GM12878 (cell line): Measurements from ENCODE around the gene CDKL1. TPM values are rescaled to one million over a fixed set of nuclear protein-coding genes. Genes with fewer than 3 reads are reported as not detected.

Experiments used
- ATAC-seq: fragments of 200-7000 bp; cut with Tn5 transposase; 3 replicates; pipeline ENCODE4 v1.9.1; 2020; ENCODE audit warnings: mild to moderate bottlenecking, moderate library complexity
- BruUV-seq: library from RNA; stranded (reverse); fragments of 400-500 nt; replicated peaks from 2 replicates; lab custom pipeline; 2021; lab: Mats Ljungman, UMichigan
- CTCF ChIA-PET: fragments of 300-600 bp; sonication (Branson Sonifier 250); formaldehyde crosslinking; extraction: SDS; loops from one replicate; lab custom pipeline; 2021; ENCODE audit warnings: inconsistent platforms; lab: Yijun Ruan, JAX
- POLR2A ChIA-PET: fragments of 350-600 bp; formaldehyde crosslinking; extraction: SDS; loops from one replicate; lab custom pipeline; 2021; ENCODE audit warnings: inconsistent platforms; lab: Charles Lee
- RAD21 ChIA-PET: fragments of 300-600 bp; sonication (Branson Sonifier 250); formaldehyde crosslinking; loops from one replicate; lab custom pipeline; 2023; ENCODE audit warnings: antibody characterized with exemption; ENCODE audit not compliant: unreplicated experiment; lab: Charles Lee
- SMC1A ChIA-PET: fragments of 300-600 bp; sonication (Branson Sonifier 250); formaldehyde crosslinking; loops from one replicate; lab custom pipeline; 2023; ENCODE audit not compliant: unreplicated experiment, uncharacterized antibody; lab: Charles Lee
- DNase-seq: peaks from one replicate; pipeline ENCODE4 v3.0.0-alpha.2; 2011; ENCODE audit warnings: low read depth, low spot score
- FAIRE-seq: peaks from 3 replicates; lab custom pipeline; 2011; peaks lifted over from hg19 to GRCh38; lab: Jason Lieb, UNC
- H2AFZ ChIP-seq: 2 replicates; pipeline ENCODE4 v1.6.0; 2011; ENCODE audit warnings: low read depth, low read length, control low read depth; ENCODE audit not compliant: control insufficient read depth
- H3K27ac ChIP-seq: 2 replicates; pipeline ENCODE4 v1.5.1; 2011; ENCODE audit warnings: control low read depth; ENCODE audit not compliant: control insufficient read depth, insufficient read depth
- H3K27me3 ChIP-seq, 2 experiments: replicated peaks in 1 of 2; 2 replicates each; pipeline versions ENCODE4 v1.6.0 to v1.6.1; 2011; ENCODE audit warnings: low read length in 1 of 2; ENCODE audit not compliant: control insufficient read depth in 2 of 2, insufficient read depth in 2 of 2
- H3K36me3 ChIP-seq, 2 experiments: 2 replicates each; pipeline ENCODE4 v1.5.1; 2011; ENCODE audit warnings: low read length in 1 of 2; ENCODE audit not compliant: control insufficient read depth in 2 of 2, insufficient read depth in 2 of 2
- H3K4me1 ChIP-seq: 2 replicates; pipeline ENCODE4 v1.6.1; 2011; ENCODE audit warnings: mild to moderate bottlenecking, low read length, moderate library complexity, mixed read lengths; ENCODE audit not compliant: control insufficient read depth, insufficient read depth
- H3K4me2 ChIP-seq: 2 replicates; pipeline ENCODE4 v1.6.0; 2011; ENCODE audit warnings: control low read depth; ENCODE audit not compliant: control insufficient read depth, insufficient read depth
- H3K4me3 ChIP-seq: fragments of 200-600 bp; sonication (generic); 2 replicates; pipeline ENCODE4 v1.5.1; 2016
- H3K79me2 ChIP-seq: 2 replicates; pipeline ENCODE4 v1.6.0; 2011; ENCODE audit warnings: low read length; ENCODE audit not compliant: control insufficient read depth, insufficient read depth
- H3K9ac ChIP-seq: 2 replicates; pipeline ENCODE4 v1.8.0; 2011; ENCODE audit warnings: low read length, control low read depth, mixed read lengths; ENCODE audit not compliant: control insufficient read depth, insufficient read depth
- H3K9me3 ChIP-seq: replicated peaks from 3 replicates; pipeline ENCODE4 v1.5.1; 2011; ENCODE audit warnings: mild to moderate bottlenecking, low read length; ENCODE audit not compliant: control insufficient read depth, insufficient read depth
- H4K20me1 ChIP-seq: 2 replicates; pipeline ENCODE4 v1.6.0; 2011; ENCODE audit not compliant: control insufficient read depth, insufficient read depth
- BMI1 ChIP-seq: fragments of 450-650 bp; IDR thresholded peaks from 2 replicates; pipeline ENCODE4 v1.6.1; 2016; ENCODE audit warnings: mild to moderate bottlenecking, moderate library complexity, borderline replicate concordance
- CTCF ChIP-seq, 3 experiments: IDR thresholded peaks in 2 of 3; conservative IDR thresholded peaks in 1 of 3; 2 replicates each; pipeline ENCODE4 v1.5.1; 2011; ENCODE audit warnings: low read depth in 3 of 3, low read length in 3 of 3, mild to moderate bottlenecking in 3 of 3, control low read depth in 2 of 3, moderate library complexity in 2 of 3, inconsistent platforms in 1 of 3, mixed read lengths in 1 of 3; ENCODE audit not compliant: control insufficient read depth in 2 of 3, insufficient read depth in 1 of 3; ENCODE audit errors: extremely low read depth in 1 of 3
- FOS ChIP-seq: IDR thresholded peaks from 3 replicates; pipeline ENCODE4 v1.6.1; 2011; ENCODE audit warnings: borderline replicate concordance; ENCODE audit not compliant: insufficient read length; ENCODE audit errors: extremely low read depth
- KDM1A ChIP-seq: fragments of 200-600 bp; sonication (generic); IDR thresholded peaks from 2 replicates; pipeline ENCODE4 v1.6.1; 2016; ENCODE audit warnings: borderline replicate concordance
- MYB ChIP-seq: fragments of 150-350 bp; IDR thresholded peaks from 2 replicates; pipeline ENCODE4 v1.6.1; 2014; ENCODE audit warnings: mild to moderate bottlenecking, low read depth, low read length, borderline replicate concordance
- POLR2A ChIP-seq: IDR thresholded peaks from 2 replicates; pipeline ENCODE4 v1.6.1; 2011; ENCODE audit warnings: low read depth, mild to moderate bottlenecking, low read length
- RAD21 ChIP-seq: IDR thresholded peaks from 2 replicates; pipeline ENCODE4 v1.6.1; 2011; ENCODE audit warnings: mild to moderate bottlenecking, low read depth, low read length, moderate library complexity; ENCODE audit not compliant: insufficient read depth
- RB1 ChIP-seq: fragments of 450-650 bp; formaldehyde crosslinking; IDR thresholded peaks from 2 replicates; pipeline ENCODE4 v1.6.1; 2017; ENCODE audit warnings: mild to moderate bottlenecking, borderline replicate concordance
- SMAD1 ChIP-seq: fragments of 450-650 bp; IDR thresholded peaks from 2 replicates; pipeline ENCODE4 v1.6.1; 2018; ENCODE audit warnings: mild to moderate bottlenecking, low read depth; ENCODE audit not compliant: partially characterized antibody
- SMAD5 ChIP-seq: IDR thresholded peaks from 2 replicates; pipeline ENCODE4 v1.6.1; 2016; ENCODE audit warnings: antibody characterized with exemption, low read depth
- TCF3 ChIP-seq: IDR thresholded peaks from 2 replicates; pipeline ENCODE4 v1.6.1; 2012; ENCODE audit warnings: low read depth, mild to moderate bottlenecking, low read length, borderline replicate concordance; ENCODE audit not compliant: insufficient read depth
- ZBTB4 ChIP-seq: fragments of 450-650 bp; formaldehyde crosslinking; IDR thresholded peaks from 2 replicates; pipeline ENCODE4 v1.4.0; 2022; ENCODE audit warnings: mild to moderate bottlenecking, moderate library complexity
- WGBS: methylation state at CpG from one replicate; pipeline ENCODE4 v1.1.6; 2016; ENCODE audit warnings: low lambda C conversion rate; ENCODE audit not compliant: insufficient replicate concordance, insufficient coverage; ENCODE audit errors: missing lambda C conversion rate; 5-methylcytosine and 5-hydroxymethylcytosine counted together
- in situ Hi-C: fragments of 300-500 bp; cut with MboI; formaldehyde crosslinking; loops from 9 replicates; pipeline ENCODE4 v1.14.3; 2018; ENCODE audit warnings: mixed read lengths
- intact Hi-C: fragments of 100-400 bp; cut with micrococcal nuclease; formaldehyde crosslinking; loops from one replicate; pipeline ENCODE4 v1.14.2; 2022; ENCODE audit not compliant: unreplicated experiment
- polyA plus RNA-seq, 11 experiments: library from polyadenylated mRNA; depleted of rRNA in 4 of 11; unstranded in 6 of 11; stranded (reverse) in 5 of 11; fragments of >200 nt; fragmentation: Nextera tagmentation in 4 of 11; fragmentation: Illumina TruSeq in 1 of 11; extraction: Ambion mirVana in 4 of 11; extraction: Trizol in 1 of 11; gene quantifications; 1 replicate in 1 of 11; 2 replicates in 10 of 11; pipeline versions ENCODE4 v1.2.1 to v1.2.3, GENCODE V29; 2011 to 2016; ENCODE audit warnings: inconsistent platforms in 2 of 11, missing spikeins in 2 of 11, low read depth in 1 of 11
- total RNA-seq, 4 experiments: library from RNA; depleted of rRNA in 3 of 4; stranded (reverse); fragments of >200 nt in 3 of 4; fragmentation: Illumina TruSeq in 1 of 4; extraction: Trizol in 1 of 4; gene quantifications; 2 replicates each; pipeline versions ENCODE4 v1.2.1 to v1.2.3, GENCODE V29; 2013 to 2021

CDKL1 gene
- total and polyA plus RNA-seq, 10 of the 15 experiments (the other 5 are each of a cell fraction or from before 2014, with no cell fraction given): 9.0 to 19.0 (median 11.1) TPM

GRCh38 chr14:50360851-50361250 lies 35.8 kb downstream of the CDKL1 start:
- ChIA-PET SMC1A (interaction anchor here (0.7 kb wide), 1 partner anchor 405 kb away, joined by 3 read pairs; no protein-coding TSS in a partner anchor), CTCF (no interaction called here), POLR2A (interaction anchor here (1.1 kb wide), 1 partner anchor 16 kb away, joined by 4 read pairs; no protein-coding TSS in a partner anchor), RAD21 (no interaction called here)
- Histone ChIP-seq H3K36me3 (peaks cover 0 to 4% of the 10 kb centered on the region in 2 experiments; a peak in 2 of 4 replicates), H3K4me2 (no peak overlapping the region), H3K9me3 (no peaks in the 10 kb centered on the region; the same call in 2 of the 3 replicates), H3K4me3 (no peak overlapping the region), H3K79me2 (peaks cover 4% of the 10 kb centered on the region), H3K9ac (no peak overlapping the region), H3K4me1 (peaks cover 11% of the 10 kb centered on the region), H3K27me3 (no peaks in the 10 kb centered on the region), H2AFZ (no peak overlapping the region), H4K20me1 (no peaks in the 10 kb centered on the region), H3K27ac (no peak overlapping the region)
- intact Hi-C loops (no loop called here), in situ Hi-C loops (no loop called here)
- no TSS peak for BruUV-seq
- TF ChIP-seq RAD21 (no peak), MYB (no peak), SMAD5 (no peak), SMAD1 (no peak)
- DNase-seq (no peak), FAIRE-seq (no peak), ATAC-seq (no peak)
- WGBS: 97% methylated on average over 2 of the region's 2 CpGs

GRCh38 chr14:50360093-50360492 lies 36.6 kb downstream of the CDKL1 start:
- ChIA-PET CTCF (interaction anchor here (0.7 to 0.9 kb wide), 2 partner anchors 16 to 17 kb away, joined by 3 to 5 read pairs; no protein-coding TSS in a partner anchor), POLR2A (interaction anchor here (0.6 to 1.1 kb wide), 2 partner anchors 16 to 463 kb away, joined by 3 to 4 read pairs; no protein-coding TSS in a partner anchor), RAD21 (interaction anchor here (0.6 to 1.5 kb wide), 2 partner anchors 15 to 457 kb away, joined by 3 to 6 read pairs; no protein-coding TSS in a partner anchor), SMC1A (interaction anchor here (1.6 kb wide), 2 partner anchors 14 to 15 kb away, joined by 4 to 10 read pairs; no protein-coding TSS in a partner anchor)
- no peak overlapping the region for H2AFZ ChIP-seq
- H3K9ac ChIP-seq: no peak overlapping the region
- no peak for FAIRE-seq
- no peak overlapping the region for H3K27ac ChIP-seq
- peaks cover 11% of the 10 kb centered on the region for H3K4me1 ChIP-seq
- intact Hi-C loops: no loop called here
- DNase-seq: no peak
- in situ Hi-C loops: no loop called here
- H3K27me3 ChIP-seq: no peaks in the 10 kb centered on the region
- H3K79me2 ChIP-seq: peaks cover 4% of the 10 kb centered on the region
- WGBS: 100% methylated on average over 3 of the region's 3 CpGs
- H3K4me2 ChIP-seq: no peak overlapping the region
- H4K20me1 ChIP-seq: no peaks in the 10 kb centered on the region
- H3K36me3 ChIP-seq: peaks cover 0 to 4% of the 10 kb centered on the region in 2 experiments; a peak in 2 of 4 replicates
- no TSS peak for BruUV-seq
- H3K9me3 ChIP-seq: no peaks in the 10 kb centered on the region; the same call in 2 of the 3 replicates
- H3K4me3 ChIP-seq: no peak overlapping the region
- no peak for ATAC-seq
- no peak for TF ChIP-seq KDM1A
- no peak for TF ChIP-seq FOS
- no peak for TF ChIP-seq TCF3
- TF ChIP-seq CTCF (IDR thresholded peaks at IDR 0.05 in 2 of 3, conservative IDR thresholded peaks at IDR 0.05 in 1 of 3; ENCODE audit: control insufficient read depth in 2 of 3, extremely low read depth in 1 of 3, insufficient read depth in 1 of 3, low read depth in 3 of 3, low read length in 3 of 3): no peak
- no peak for TF ChIP-seq BMI1
- no peak for TF ChIP-seq ZBTB4 (CRISPR knock-in tag)
- TF ChIP-seq RB1: no peak
- TF ChIP-seq POLR2A: no peak
